Activated CD4-positive, alpha-beta T cell treated with anti-CD3 and anti-CD28 coated beads, Interleukin-2, amount 50 U/mL, for 4 hours (primary cell): ENCODE results near the gene TARS1.
A peak's percentile ranks its signal among the peaks of the same experiment; 100 is the strongest.

Experiments
- DNase-seq, 2 experiments: peaks; one replicate each; pipeline ENCODE4 v3.0.0-alpha.2; 2020

Gene TARS1

GRCh38 chr5:33441241-33442177 is 744 bp downstream of the TARS1 start:
- peak; percentile 17 to 20 for DNase-seq

GRCh38 chr5:33444542-33444941 is 3.8 kb downstream of the TARS1 start:
- no peak for DNase-seq

DNA sequence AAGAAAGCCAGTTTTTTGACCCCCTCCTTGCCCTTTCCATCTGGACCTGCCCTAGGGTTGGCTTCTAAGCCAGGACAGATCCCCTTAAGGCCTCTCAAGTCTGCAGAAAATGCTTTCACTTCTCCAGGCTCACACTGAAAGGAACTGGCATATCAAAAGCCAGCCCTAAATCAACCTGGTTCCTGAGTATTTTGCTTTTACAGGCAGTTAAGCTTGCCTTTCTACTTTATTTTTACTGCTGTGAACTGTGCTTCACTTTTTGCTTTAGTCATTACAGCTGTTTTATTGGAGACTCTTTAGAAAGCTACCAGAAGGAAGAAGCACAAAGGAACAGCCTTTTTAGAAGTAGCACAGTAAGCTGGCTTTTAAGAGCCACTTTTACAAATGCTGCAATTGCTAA is 5.0 kb downstream of the TARS1 start:
- DNase-seq, result no peak

DNA sequence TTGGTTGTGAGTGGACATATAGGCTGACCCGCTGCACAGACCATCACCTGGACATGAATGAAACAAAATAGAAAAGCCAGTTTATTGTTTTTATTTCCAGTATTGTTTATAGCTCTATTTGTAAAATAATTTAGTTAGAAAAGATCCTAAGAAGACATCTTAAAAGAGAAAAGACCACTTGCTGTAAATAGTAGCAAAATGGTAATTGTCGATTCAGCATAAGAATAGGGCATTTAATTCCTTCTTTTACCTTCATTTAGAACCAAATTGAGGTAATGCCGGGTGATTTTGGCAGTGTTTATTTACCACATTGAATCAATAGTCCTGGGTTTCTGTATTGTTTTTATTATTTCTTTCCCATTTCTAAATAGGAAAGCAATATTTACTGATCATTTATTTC is 7.4 kb downstream of the TARS1 start:
- DNase-seq, result no peak

- DNase-seq, result no peak
Observed at GRCh38 chr5:33457126-33457525, 16.4 kb downstream of the TARS1 start.

DNA sequence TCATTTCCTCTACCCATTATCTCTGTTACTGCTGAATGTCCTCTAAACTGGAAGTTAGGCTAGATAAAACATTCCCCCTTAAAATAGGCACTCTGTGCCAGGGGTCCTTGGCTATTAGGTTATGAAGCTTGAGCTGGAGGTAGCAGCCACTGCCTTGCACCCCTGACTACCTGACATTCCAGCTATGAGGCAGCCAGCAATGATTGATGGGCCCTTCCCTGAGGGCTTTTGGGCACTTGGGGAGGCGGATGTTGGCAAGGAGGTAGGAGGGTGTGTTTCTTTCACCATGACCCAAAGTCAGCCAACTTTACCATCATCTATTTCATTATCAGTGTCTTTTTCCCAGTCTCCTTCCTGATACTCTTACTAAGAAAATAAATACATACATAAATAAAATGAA is 17.1 kb downstream of the TARS1 start:
- DNase-seq, result no peak

GRCh38 chr5:33460210-33460609 is 19.4 kb downstream of the TARS1 start:
- no peak for DNase-seq

GRCh38 chr5:33462456-33462855 is 21.7 kb downstream of the TARS1 start:
- DNase-seq, result no peak

DNA sequence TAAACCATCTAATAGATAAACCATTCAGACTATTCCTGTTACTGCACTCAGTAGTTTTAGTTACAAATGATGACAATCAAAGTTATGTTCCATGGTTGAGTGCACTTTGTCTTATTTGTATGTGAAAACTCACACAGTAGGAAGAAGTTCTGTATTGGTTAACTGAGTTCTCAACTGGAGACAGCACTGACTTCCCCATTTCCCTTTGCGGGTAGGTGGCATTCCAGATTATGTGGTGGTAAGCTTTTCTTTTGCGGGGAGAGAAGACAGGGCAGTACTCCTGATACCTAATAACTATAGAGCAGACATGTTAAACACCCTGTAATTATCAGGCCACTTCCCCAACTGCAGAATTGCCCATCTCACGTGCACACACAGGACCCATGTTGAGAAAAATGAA is 24.4 kb downstream of the TARS1 start:
- no peak for DNase-seq

DNA sequence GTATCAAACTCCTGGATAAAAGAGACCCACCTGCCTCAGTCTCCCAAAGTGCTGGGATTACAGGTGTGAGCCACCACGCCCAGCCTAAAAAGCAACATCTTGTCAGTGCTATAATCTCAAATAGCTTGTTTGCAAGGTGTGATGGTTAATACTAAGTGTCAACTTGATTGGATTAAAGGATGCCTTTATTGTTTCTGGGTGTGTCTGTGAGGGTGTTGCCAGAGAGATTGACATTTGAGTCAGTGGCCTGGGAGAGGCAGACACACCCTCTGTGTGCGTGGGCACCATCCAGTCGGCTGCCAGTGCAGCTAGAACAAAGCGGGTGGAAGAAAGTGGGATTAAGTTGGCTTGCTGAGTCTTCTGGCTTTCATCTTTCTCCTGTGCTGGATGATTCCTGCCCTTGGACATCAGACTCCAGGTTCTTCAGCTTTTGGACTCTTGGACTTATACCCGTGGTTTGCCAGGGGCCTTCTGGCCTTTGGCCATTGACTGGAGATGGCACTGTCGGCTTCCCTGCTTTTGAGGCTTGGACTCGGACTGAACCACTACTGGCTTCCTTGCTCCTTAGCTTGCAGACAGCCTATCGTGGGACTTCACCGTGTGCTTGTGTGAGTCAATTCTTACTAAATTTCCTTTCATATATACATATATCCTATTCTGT is 28.1 kb downstream of the TARS1 start:
- DNase-seq, result no peak

DNA sequence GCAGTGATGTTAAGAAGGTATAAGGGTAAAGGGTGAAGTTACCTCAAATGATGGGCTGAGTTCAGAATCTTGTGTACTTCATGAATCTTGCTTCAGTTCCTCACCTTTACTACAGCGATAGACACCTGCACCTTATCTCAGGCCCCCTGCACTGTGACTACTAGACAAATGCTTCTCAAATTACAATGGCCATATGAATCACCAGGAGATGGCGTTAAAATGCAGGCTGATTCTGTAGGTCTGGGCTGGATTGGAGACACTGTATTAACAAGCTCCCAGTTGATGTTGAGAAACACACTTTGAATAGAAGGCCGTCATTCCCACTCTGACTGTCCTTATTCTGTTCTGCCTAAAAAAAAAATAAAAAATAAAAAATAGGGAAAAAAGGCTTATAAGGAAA is 29.8 kb downstream of the TARS1 start:
- no peak for DNase-seq

DNA sequence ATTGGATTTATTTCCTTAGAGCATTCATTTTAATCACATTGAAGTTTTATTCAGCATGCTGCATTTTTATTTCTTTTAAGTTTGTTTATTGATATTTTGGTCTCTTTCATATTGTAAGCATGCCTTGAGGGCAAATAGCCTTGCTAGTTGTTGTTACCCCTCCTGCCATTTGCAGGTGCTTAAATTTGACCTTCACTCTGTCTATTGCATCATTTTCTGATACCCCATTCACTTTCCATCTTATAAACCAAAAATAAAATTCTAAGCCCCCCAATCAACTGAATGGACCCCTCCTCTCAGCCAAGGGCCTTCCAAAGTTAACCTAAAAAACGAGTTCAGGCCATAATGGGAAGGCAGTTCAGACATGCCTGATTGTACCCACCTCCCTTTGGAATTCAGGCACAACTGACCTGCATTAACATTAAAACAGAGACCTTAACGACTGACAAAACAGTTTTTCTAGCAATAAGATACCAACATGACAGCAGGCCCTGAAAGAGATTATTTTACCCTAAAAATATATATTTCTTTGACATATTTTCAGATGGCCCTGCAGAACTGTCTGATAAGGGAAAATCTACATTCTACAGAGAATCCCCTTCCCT is 32.1 kb downstream of the TARS1 start:
- DNase-seq, result no peak

GRCh38 chr5:33474004-33474403 is 33.2 kb downstream of the TARS1 start:
- no peak for DNase-seq

DNA sequence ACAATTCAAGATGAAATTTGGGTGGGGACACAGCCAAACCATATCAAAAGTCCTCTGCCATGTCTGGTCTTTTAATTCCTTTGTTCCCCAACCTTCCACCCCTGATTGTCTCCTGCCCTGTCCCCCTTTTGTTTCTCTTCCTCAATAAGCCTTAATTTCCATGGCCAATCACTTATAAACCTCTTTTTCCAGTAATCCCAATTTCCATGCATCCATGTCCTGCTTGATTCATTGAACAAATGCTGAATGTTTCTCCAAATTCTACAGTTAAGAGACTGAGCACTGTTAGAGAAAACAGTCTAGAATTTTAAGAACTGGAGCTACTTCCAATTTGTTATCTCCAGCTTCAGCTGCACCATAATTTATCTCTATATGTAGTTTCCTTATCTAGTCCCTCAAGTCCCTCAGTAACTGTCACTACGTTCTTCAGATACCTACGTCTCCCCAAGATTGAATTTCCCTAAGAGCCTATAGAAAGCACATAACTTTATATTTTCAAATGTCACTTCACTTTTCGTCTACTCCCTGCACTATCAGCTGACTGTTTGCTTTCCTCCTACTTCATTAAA is 34.2 kb downstream of the TARS1 start:
- DNase-seq, result no peak

GRCh38 chr5:33475706-33476105 is 34.9 kb downstream of the TARS1 start:
- no peak for DNase-seq

GRCh38 chr5:33476992-33477391 is 36.2 kb downstream of the TARS1 start:
- no peak for DNase-seq

- no peak for DNase-seq
Observed at GRCh38 chr5:33477816-33478215, 37.1 kb downstream of the TARS1 start.

DNA sequence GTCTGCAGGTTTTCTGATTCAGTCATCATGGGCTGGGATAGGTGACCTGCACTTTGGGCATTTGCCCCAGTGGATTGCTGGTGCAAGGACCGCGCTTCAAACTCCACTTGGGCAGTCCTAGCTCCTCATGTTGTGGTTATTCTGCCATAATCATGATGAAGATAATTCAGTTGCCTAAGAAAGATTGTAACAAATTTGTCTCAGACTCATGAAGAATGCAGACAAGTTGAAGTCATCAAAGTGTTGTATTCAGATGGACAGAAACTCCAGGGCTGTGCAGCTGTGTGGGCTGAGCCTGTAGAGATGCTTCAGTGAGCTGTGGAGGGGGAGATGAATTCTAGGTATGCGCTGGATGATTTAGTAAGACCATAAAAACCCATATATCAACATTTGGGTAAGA is 38.5 kb downstream of the TARS1 start:
- DNase-seq, result no peak

GRCh38 chr5:33480876-33481275 is 40.1 kb downstream of the TARS1 start:
- DNase-seq, result no peak

GRCh38 chr5:33482335-33482734 is 41.6 kb downstream of the TARS1 start:
- no peak for DNase-seq

- DNase-seq, result no peak
Observed at GRCh38 chr5:33487236-33487635, 46.5 kb downstream of the TARS1 start.

DNA sequence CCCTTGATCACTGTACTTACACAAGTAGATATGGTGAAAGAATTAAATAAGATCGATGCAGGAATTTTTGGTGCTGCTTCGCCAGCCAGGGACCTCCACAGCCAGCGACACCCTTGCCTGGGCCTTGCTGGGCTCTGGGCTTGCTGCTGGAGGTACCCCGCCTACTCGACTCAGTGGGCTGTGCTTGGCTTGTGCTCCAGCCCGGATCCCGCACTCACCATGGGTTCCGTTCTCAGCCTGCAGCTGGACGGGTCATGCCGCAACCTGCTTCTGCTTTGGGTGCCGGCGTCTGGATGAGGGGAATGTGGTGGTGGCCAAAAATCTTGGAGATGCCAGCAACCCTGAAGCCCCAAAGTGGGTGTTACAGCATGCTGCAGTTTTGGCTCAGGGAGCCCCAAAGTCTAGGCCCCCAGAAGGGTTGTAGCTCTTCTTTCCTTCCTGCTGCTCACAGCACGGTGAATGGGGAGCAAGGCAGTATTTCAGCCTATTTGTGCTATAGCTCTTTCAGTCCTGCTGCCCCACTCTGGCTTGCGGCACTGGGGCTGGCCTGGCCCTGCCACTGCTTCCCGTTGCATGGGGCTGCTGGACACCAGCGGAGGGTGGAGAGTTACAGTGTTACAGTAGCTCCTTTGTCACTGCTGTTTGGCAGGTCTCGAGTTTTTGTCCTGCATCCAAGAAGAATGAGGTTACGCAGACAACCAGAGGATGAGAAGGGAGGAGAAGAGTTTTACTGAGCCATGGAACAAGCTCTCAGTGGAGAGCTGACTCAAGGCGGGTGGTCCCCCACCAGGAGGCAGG is 48.0 kb downstream of the TARS1 start:
- DNase-seq, result no peak
